ENCODE results near the gene OR1L1.

OR1L1 gene

DNA sequence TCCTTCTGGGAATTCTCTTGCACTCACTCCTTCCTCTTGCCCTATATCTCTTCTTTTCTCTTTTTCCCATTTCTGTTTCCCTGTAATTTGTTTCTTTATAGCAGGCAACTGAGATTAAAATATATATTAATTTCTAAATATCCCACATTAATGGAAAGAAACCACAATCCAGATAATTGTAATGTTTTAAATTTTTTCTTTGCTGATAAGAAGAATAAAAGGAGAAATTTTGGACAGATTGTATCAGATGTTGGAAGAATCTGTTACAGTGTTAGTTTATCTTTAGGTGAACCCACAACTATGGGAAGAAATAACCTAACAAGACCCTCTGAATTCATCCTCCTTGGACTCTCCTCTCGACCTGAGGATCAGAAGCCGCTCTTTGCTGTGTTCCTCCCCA, at the start of gene OR1L1:
Gene OR1L1 (plus strand): TSS at position 301 of the 400 bp plus-strand sequence. CDS start 0 bp downstream, at position 301.
- Mint-ChIP-seq H3K4me1 (no peaks in the 10 kb centered on the region), H3K27me3 (peaks cover 3% of the 10 kb centered on the region), H3K27ac (no peak within 1 kb of the TSS), H3K9me3 (peaks cover 1% of the 10 kb centered on the region), H3K4me3 (no peak within 1 kb of the TSS), H3K36me3 (ENCODE audit: low read depth) (peaks cover under 1% of the 10 kb centered on the region)
- DNase-seq (no peak), ATAC-seq (no peak)

DNA sequence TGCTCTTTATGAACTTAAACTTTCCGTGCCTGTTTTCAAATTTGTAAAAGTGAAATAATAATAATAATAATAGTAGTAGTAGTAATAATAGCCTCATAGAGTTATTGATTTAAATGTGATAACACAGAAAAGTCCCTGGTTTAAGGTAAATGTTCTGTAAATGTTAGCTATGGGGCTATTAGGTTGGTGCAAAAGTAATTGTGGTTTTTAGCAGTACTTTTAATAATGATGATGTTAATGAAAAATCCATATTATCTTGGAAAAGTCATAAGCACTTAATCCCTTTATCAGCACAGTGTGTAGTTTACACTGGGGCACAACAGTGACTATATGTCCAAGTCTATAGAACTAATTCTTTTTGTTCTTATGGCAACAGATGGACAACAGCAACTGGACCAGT, 47.2 kb upstream of the OR1L1 start, which contains the start of gene OR1Q1:
Gene OR1Q1 (plus strand): TSS at position 377 of the 400 bp plus-strand sequence. CDS start 0 bp downstream, at position 377.
- H3K4me3 Mint-ChIP-seq: no peak within 1 kb of the TSS
- no peaks in the 10 kb centered on the region for H3K36me3 Mint-ChIP-seq (ENCODE audit: low read depth)
- H3K27ac Mint-ChIP-seq: no peak within 1 kb of the TSS
- peaks cover 2% of the 10 kb centered on the region for H3K27me3 Mint-ChIP-seq
- H3K9me3 Mint-ChIP-seq: no peaks in the 10 kb centered on the region
- ATAC-seq (no peak), DNase-seq (no peak)
- H3K4me1 Mint-ChIP-seq: no peaks in the 10 kb centered on the region

DNA sequence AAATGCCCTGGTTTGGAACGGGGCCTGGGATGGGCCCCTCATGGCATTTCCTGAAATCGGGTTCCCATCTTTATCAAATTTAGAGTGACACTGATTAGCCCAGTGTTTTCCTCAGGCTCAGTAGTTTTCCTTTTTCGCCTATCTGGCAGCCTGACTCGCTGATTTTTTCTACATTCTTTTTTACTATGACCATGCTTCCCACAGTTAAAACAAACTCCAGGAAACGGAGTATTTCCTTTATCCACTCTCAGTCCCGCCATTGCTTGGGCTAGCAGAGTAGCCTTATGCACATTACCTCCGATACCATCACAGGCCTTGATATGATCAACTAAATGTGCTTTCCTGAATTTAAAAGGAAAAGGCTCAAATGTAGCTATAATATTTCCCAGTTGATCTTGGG, 41.5 kb upstream of the OR1L1 start:
- Mint-ChIP-seq H3K9me3 (no peaks in the 10 kb centered on the region), H3K36me3 (ENCODE audit: low read depth) (no peaks in the 10 kb centered on the region), H3K27ac (no peak overlapping the region), H3K4me1 (no peaks in the 10 kb centered on the region), H3K4me3 (no peak overlapping the region), H3K27me3 (peaks cover 3% of the 10 kb centered on the region)
- ATAC-seq (no peak), DNase-seq (no peak)

DNA sequence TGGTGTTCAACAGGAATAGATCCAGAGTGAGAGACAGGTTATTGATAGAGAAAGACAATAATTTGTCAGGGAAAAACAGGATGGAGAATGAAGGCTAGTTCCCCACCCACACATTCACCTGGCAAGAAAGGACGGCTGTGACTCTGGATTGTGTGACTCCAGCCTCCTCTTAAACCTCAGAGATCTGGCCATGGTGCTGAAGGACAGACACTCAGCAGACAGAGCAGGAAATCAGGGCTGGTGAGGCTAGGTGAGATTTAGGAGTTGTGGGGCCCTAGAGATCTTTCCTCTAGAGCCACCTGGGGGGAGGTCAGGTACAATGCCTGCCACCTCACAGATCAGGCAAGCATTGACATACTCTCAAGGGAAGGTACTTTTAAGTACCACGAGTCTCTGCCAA, 19.3 kb upstream of the OR1L1 start:
- Mint-ChIP-seq H3K27ac (no peak overlapping the region), H3K4me1 (no peaks in the 10 kb centered on the region), H3K4me3 (no peak overlapping the region), H3K9me3 (peaks cover 22% of the 10 kb centered on the region), H3K27me3 (peaks cover 8% of the 10 kb centered on the region), H3K36me3 (ENCODE audit: low read depth) (no peaks in the 10 kb centered on the region)
- DNase-seq (no peak), ATAC-seq (no peak)

DNA sequence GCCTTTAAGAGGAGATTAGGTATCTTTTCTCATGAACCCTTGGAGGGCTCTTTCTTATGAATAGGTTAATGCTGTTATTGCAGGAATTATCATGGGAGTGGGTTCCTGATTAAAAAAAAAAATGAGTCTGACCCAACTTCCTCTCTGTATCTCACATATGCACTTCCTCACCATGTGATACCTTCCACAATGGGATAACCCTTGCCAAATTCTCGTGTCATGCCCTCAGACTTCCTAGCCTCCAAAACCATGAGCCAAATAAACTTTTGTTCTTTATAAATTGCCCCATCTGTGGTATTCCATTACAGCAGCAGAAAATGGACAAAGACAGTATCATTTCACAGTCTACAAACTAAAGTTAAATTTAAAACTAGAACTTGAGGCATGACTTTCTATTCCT, 5.1 kb upstream of the OR1L1 start:
- no peak overlapping the region for H3K27ac Mint-ChIP-seq
- no peak for DNase-seq
- no peaks in the 10 kb centered on the region for H3K4me1 Mint-ChIP-seq
- no peaks in the 10 kb centered on the region for H3K27me3 Mint-ChIP-seq
- no peaks in the 10 kb centered on the region for H3K36me3 Mint-ChIP-seq (ENCODE audit: low read depth)
- no peak overlapping the region for H3K4me3 Mint-ChIP-seq
- ATAC-seq: no peak
- H3K9me3 Mint-ChIP-seq: no peaks in the 10 kb centered on the region

GRCh38 chr9:122657527-122657926, 4.0 kb upstream of the OR1L1 start, which contains the start of gene OR1B1:
OR1B1 (minus strand) TSS chr9:122657627.
- H3K27me3 Mint-ChIP-seq: peaks cover 3% of the 10 kb centered on the region
- H3K9me3 Mint-ChIP-seq: no peaks in the 10 kb centered on the region
- ATAC-seq: no peak
- no peaks in the 10 kb centered on the region for H3K36me3 Mint-ChIP-seq (ENCODE audit: low read depth)
- DNase-seq: no peak
- no peak within 1 kb of the TSS for H3K4me3 Mint-ChIP-seq
- H3K27ac Mint-ChIP-seq: no peak within 1 kb of the TSS
- no peaks in the 10 kb centered on the region for H3K4me1 Mint-ChIP-seq

DNA sequence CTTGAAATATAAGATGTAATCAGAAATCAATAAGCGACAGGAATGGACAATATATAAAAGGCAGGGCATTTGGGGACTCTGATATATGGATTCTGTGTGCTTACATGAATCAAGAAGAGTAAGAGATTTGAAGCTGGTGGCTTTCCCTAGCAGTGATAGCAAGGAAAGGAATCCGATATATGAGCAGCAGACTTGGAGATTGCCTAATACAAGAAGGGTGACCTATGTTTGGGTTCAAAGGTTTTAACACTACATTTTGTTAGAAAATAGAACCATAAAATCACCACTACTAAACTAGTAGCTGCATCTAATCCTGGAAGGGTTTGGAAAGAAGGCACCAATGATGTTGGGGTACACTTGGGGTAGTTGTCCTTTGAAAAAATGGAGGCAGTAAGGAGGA, 11.0 kb downstream of the OR1L1 start:
- Mint-ChIP-seq H3K4me3 (no peak overlapping the region), H3K4me1 (no peaks in the 10 kb centered on the region), H3K27ac (no peak overlapping the region), H3K36me3 (ENCODE audit: low read depth) (no peaks in the 10 kb centered on the region), H3K27me3 (no peaks in the 10 kb centered on the region), H3K9me3 (peaks cover 17% of the 10 kb centered on the region)
- DNase-seq: no peak
- ATAC-seq: no peak

DNA sequence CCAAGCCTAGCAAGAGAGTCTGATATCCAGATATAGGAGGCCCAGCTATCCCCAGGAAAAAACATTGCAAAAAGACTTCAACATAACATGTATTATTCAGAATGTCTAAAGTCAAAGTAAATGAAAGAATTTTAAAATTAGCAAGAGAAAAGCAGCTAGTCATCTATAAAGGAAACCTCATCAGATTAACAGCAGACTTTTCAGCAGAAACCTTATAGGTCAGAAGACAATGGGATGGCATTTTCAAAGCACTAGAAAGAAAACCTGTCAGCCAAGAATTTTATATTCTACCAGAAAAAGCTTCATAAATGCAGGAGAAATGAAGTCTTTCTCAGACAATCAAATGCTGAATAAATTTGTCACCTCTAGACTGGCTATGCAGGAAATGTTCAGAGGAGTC, 23.3 kb downstream of the OR1L1 start:
- Mint-ChIP-seq H3K36me3 (ENCODE audit: low read depth) (no peaks in the 10 kb centered on the region), H3K4me1 (no peaks in the 10 kb centered on the region), H3K27me3 (peaks cover 3% of the 10 kb centered on the region), H3K27ac (no peak overlapping the region), H3K9me3 (peaks cover 22% of the 10 kb centered on the region), H3K4me3 (no peak overlapping the region)
- DNase-seq (no peak), ATAC-seq (no peak)

- Mint-ChIP-seq H3K27ac (no peak overlapping the region), H3K27me3 (peaks cover 2% of the 10 kb centered on the region), H3K36me3 (ENCODE audit: low read depth) (no peaks in the 10 kb centered on the region), H3K9me3 (peaks cover 20% of the 10 kb centered on the region), H3K4me3 (no peak overlapping the region), H3K4me1 (no peaks in the 10 kb centered on the region)
- DNase-seq (no peak), ATAC-seq (no peak)
Observed at GRCh38 chr9:122695696-122696095, 34.2 kb downstream of the OR1L1 start.
